Calu3 (cell line): ENCODE results near the gene PLCD1. TPM values are rescaled to one million over a fixed set of nuclear protein-coding genes. Genes with fewer than 3 reads are reported as not detected.

Experiments used
- BruUV-seq: library from RNA; stranded (reverse); fragments of 400-500 nt; replicated peaks from 2 replicates; lab custom pipeline; 2021; lab: Mats Ljungman, UMichigan
- CTCF ChIA-PET: fragments of 300-600 bp; sonication (Branson Sonifier 250); formaldehyde crosslinking; loops from one replicate; lab custom pipeline; 2022; ENCODE audit warnings: antibody characterized with exemption; lab: Charles Lee
- DNase-seq: peaks from one replicate; pipeline ENCODE4 v3.0.0; 2022
- H3K27ac Mint-ChIP-seq: one replicate; pipeline ENCODE4 v1.8.0; 2022; ENCODE audit warnings: mixed read lengths; ENCODE audit not compliant: unreplicated experiment
- H3K27me3 Mint-ChIP-seq: one replicate; pipeline ENCODE4 v1.8.0; 2022; ENCODE audit warnings: mixed read lengths; ENCODE audit not compliant: unreplicated experiment
- H3K36me3 Mint-ChIP-seq: one replicate; pipeline ENCODE4 v1.8.0; 2022; ENCODE audit warnings: mild to moderate bottlenecking, moderate library complexity, mixed read lengths; ENCODE audit not compliant: insufficient read depth, unreplicated experiment
- H3K4me1 Mint-ChIP-seq: one replicate; pipeline ENCODE4 v1.8.0; 2022; ENCODE audit warnings: mild to moderate bottlenecking, low read depth, mixed read lengths; ENCODE audit not compliant: unreplicated experiment
- H3K4me3 Mint-ChIP-seq: one replicate; pipeline ENCODE4 v1.8.0; 2022; ENCODE audit warnings: mild to moderate bottlenecking, low read depth, moderate library complexity, mixed read lengths; ENCODE audit not compliant: unreplicated experiment
- H3K9me3 Mint-ChIP-seq: one replicate; pipeline ENCODE4 v1.8.0; 2022; ENCODE audit warnings: low read depth, mixed read lengths; ENCODE audit not compliant: unreplicated experiment
- intact Hi-C: fragments of 100-400 bp; cut with micrococcal nuclease; formaldehyde crosslinking; loops from one replicate; pipeline ENCODE4 v1.10.0; 2022; ENCODE audit not compliant: unreplicated experiment
- total RNA-seq: library from RNA; stranded (reverse); gene quantifications from 2 replicates; pipeline ENCODE4 v1.2.3, GENCODE V29; 2022
- TF ChIP-seq, protein P1 (sequence below): fragments of 200-600 bp; IDR thresholded peaks from one replicate; pipeline ENCODE4 v1.8.0; 2022; ENCODE audit warnings: antibody characterized with exemption; ENCODE audit not compliant: unreplicated experiment

Gene PLCD1
- total RNA-seq, 1 experiment from 2014 or later, result 9.8 TPM

GRCh38 chr3:38018296-38019266 is 10.9 kb downstream of the PLCD1 start:
- H3K27ac Mint-ChIP-seq, result no peak overlapping the region

DNA sequence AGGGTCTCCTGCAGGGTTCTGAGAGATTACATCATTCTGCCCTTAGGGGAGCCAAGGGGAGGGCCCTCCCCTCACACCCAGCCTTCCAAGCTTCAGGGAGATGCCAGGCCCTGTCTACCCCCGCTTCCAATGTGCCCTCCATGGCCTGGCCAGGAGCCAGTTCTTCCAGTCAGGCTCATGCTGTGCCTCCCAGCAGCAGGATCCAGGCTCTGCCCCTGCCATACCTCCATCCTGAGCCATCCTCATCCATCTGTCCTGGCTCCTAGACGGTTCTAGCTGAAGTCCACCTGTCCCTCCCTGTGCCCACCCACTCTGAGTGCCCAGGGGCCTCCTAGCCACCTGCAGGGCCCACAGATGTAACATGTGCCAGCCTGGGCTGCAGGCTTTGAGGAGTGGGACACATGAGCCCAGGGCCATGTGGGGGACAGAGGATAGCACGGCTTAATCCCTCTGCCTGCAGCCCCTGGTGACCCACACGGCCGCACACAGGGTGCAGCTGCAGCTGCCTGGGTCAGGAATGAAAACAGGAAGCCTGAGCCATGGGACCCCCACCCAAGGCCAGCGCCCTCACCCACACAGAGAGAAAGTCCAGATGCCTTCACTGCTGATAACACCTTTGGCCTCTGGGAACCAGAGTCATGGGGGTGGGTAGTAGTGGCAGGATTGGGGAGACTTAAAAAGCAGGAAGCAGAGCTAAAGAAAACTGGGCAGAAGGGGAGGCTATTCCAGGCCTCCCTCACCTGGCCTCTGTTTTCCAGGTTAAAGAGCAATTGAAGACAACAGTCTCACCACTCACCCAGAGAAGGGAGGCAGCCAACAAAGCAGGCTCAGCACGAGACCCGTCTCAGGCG is 11.8 kb downstream of the PLCD1 start:
- BruUV-seq, result no TSS peak
- DNase-seq, result no peak
- CTCF ChIA-PET, result no interaction called here
- Mint-ChIP-seq H3K36me3 (no peaks in the 10 kb centered on the region), H3K27me3 (no peaks in the 10 kb centered on the region), H3K4me3 (no peak overlapping the region), H3K9me3 (no peaks in the 10 kb centered on the region), H3K27ac (no peak overlapping the region), H3K4me1 (peaks cover 10% of the 10 kb centered on the region)
- intact Hi-C loops, result no loop called here
- TF ChIP-seq, protein P1, sequence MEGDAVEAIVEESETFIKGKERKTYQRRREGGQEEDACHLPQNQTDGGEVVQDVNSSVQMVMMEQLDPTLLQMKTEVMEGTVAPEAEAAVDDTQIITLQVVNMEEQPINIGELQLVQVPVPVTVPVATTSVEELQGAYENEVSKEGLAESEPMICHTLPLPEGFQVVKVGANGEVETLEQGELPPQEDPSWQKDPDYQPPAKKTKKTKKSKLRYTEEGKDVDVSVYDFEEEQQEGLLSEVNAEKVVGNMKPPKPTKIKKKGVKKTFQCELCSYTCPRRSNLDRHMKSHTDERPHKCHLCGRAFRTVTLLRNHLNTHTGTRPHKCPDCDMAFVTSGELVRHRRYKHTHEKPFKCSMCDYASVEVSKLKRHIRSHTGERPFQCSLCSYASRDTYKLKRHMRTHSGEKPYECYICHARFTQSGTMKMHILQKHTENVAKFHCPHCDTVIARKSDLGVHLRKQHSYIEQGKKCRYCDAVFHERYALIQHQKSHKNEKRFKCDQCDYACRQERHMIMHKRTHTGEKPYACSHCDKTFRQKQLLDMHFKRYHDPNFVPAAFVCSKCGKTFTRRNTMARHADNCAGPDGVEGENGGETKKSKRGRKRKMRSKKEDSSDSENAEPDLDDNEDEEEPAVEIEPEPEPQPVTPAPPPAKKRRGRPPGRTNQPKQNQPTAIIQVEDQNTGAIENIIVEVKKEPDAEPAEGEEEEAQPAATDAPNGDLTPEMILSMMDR, result no peak

More at GRCh38 chr3:38018296-38019266, 10.9 kb downstream of the PLCD1 start:
- BruUV-seq, result no TSS peak
- TF ChIP-seq, protein P1, result no peak
- Mint-ChIP-seq H3K4me1 (peaks cover 14% of the 10 kb centered on the region), H3K9me3 (no peaks in the 10 kb centered on the region), H3K36me3 (peaks cover under 1% of the 10 kb centered on the region), H3K4me3 (no peak overlapping the region), H3K27me3 (no peaks in the 10 kb centered on the region)
- intact Hi-C loops, result no loop called here
- no peak for DNase-seq
- CTCF ChIA-PET, result no interaction called here

- BruUV-seq, result no TSS peak
Observed at GRCh38 chr3:38016847-38017444, 12.5 kb downstream of the PLCD1 start.

DNA sequence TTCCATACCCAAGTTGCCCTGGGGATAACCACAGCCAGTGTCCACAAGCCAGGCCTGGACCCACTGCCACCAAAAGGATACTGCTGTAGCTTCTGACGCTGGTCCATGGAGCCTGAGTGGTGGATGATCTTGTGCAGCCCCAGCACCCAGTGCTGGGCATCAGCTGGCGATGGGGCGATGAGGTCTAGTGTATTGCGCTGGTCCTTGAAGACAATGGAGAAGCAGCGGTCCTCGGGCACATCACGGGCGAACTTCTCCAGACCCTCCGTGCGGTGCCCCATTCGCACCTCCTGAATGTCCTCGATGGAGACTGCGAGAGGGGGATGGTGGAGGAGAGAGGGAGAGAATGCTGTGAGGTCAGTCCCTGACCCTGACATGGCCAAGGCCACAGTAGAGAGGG is 13.0 kb downstream of the PLCD1 start:
- Mint-ChIP-seq H3K27me3 (no peaks in the 10 kb centered on the region), H3K9me3 (no peaks in the 10 kb centered on the region), H3K36me3 (no peaks in the 10 kb centered on the region), H3K27ac (no peak overlapping the region), H3K4me3 (no peak overlapping the region), H3K4me1 (peaks cover 10% of the 10 kb centered on the region)
- no TSS peak for BruUV-seq
- CTCF ChIA-PET, result no interaction called here
- DNase-seq, result no peak
- TF ChIP-seq, protein P1, result no peak
- intact Hi-C loops, result no loop called here

More at GRCh38 chr3:38016847-38017444, 12.5 kb downstream of the PLCD1 start:
- no peaks in the 10 kb centered on the region for H3K36me3 Mint-ChIP-seq
- no peak for DNase-seq
- CTCF ChIA-PET, result no interaction called here
- no peak overlapping the region for H3K27ac Mint-ChIP-seq
- intact Hi-C loops, result no loop called here
- TF ChIP-seq, protein P1, result no peak
- H3K27me3 Mint-ChIP-seq, result no peaks in the 10 kb centered on the region
- H3K4me1 Mint-ChIP-seq, result peaks cover 10% of the 10 kb centered on the region
- H3K9me3 Mint-ChIP-seq, result no peaks in the 10 kb centered on the region
- H3K4me3 Mint-ChIP-seq, result no peak overlapping the region
